ENCODE measurements around the gene FAM163A. TPM values are rescaled to one million over a fixed set of nuclear protein-coding genes. Genes with fewer than 3 reads are reported as not detected.

FAM163A gene
- total RNA-seq, 4 donors from 2014 or later: 0.33 to 3.2 (median 1.3) TPM; not detected in 1

DNA sequence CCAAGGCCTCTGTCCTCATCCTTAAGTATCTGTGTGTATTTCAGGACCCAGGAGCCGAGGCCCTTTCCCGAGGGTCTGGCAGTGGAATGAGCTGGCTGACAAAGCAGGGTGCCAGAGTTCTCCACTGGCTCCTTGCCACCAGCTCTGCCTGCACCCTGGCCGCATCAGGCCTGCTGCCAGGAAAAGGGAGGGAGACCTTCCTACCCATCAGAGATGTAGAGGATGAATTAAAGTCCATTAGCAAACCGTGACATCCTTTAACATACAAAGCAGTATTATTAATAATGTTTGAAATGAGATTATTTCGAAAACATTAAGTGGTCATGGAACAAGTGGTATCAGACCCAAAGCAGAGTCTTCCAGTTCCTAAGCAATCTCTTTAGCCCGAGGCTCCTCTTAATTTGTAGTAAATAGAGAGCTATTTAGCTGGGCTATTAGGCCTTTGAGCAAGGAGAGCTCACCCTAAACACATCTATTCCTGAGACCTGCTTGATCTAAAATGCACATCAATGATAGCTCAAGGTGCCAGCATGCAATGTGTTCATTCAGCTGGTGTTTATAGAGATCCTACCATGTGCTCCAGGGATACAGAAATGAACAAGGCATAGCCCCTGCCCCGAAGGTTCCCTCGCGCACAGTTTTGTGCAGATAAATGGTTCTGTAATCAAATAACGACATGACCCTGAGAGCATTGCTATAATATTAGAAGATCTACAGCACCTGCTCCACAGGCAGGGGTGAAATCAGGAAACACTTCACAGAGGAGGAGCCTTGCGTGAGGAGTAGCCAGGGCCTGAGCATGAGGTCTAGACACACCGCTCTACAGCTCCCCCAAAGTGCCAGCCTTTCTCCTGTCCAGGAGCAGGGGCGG is 44.0 kb downstream of the FAM163A start:
- TF ChIP-seq POLR2A (IDR thresholded peaks at IDR 0.05): no peak
- TF ChIP-seq, protein P1, sequence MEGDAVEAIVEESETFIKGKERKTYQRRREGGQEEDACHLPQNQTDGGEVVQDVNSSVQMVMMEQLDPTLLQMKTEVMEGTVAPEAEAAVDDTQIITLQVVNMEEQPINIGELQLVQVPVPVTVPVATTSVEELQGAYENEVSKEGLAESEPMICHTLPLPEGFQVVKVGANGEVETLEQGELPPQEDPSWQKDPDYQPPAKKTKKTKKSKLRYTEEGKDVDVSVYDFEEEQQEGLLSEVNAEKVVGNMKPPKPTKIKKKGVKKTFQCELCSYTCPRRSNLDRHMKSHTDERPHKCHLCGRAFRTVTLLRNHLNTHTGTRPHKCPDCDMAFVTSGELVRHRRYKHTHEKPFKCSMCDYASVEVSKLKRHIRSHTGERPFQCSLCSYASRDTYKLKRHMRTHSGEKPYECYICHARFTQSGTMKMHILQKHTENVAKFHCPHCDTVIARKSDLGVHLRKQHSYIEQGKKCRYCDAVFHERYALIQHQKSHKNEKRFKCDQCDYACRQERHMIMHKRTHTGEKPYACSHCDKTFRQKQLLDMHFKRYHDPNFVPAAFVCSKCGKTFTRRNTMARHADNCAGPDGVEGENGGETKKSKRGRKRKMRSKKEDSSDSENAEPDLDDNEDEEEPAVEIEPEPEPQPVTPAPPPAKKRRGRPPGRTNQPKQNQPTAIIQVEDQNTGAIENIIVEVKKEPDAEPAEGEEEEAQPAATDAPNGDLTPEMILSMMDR (IDR thresholded peaks at IDR 0.05): no peak
- H3K27ac ChIP-seq: no peak overlapping the region
- no peaks in the 10 kb centered on the region for H3K4me1 ChIP-seq
- H3K27me3 ChIP-seq: no peaks in the 10 kb centered on the region
- intact Hi-C loops (cut with DNase I): no loop called here
- WGBS, 2 donors: 73 to 75% methylated on average over 12 to 13 of the region's 13 CpGs
- H3K4me3 ChIP-seq (replicated peaks in 1 of 3): no peak overlapping the region
- H3K9me3 ChIP-seq: no peaks in the 10 kb centered on the region
- no peaks in the 10 kb centered on the region for H3K36me3 ChIP-seq
- peak; percentile 80 to 84 for DNase-seq

DNA sequence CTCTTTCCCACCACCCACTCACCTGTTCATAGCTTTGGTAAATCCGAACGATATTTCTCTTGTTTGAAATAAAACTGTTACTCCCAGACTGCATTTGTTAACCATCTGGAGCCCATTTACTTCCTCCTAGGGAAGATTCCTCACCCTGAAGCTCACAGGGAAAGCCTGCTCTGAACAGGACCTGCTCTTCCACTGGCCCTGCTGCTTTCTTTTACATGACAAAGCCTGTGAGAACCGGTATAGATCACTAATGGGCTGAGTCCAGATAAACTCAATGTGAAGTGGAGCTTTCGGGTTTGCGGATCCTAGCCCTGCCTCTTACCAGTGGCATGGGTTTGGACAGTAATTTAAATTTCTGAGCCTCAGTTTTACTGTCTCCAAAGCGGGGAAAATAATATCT is 45.2 kb downstream of the FAM163A start:
- Histone ChIP-seq H3K9me3 (no peaks in the 10 kb centered on the region), H3K27ac (no peak overlapping the region), H3K4me3 (replicated peaks in 1 of 3) (no peak overlapping the region), H3K27me3 (no peaks in the 10 kb centered on the region), H3K4me1 (no peaks in the 10 kb centered on the region), H3K36me3 (no peaks in the 10 kb centered on the region)
- DNase-seq: no peak
- 50 to 60% methylated on average over 6 of the region's 6 CpGs for WGBS, 2 donors
- intact Hi-C loops (cut with DNase I): no loop called here
- TF ChIP-seq, protein P1 (IDR thresholded peaks at IDR 0.05): no peak
- no peak for TF ChIP-seq POLR2A (IDR thresholded peaks at IDR 0.05)

DNA sequence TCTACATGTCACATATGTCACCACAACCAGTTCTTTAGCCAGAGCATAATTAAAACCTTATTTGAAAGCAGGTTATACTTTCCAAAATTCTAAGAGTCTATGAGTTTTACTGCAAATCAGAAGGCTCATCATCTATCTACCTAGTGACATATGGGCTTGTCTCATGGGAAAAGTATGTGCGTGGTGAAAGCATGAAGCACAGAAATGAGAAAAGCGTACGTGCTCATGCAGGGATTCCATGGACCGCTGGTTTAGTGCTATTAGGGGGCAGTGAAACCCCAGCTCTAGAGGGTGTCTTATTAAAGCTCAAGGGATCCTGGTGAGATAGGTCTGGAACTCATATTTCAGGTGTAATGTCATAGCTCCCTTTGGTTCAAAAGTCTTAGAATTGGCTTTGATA is 50.2 kb downstream of the FAM163A start:
- TF ChIP-seq POLR2A (IDR thresholded peaks at IDR 0.05): no peak
- TF ChIP-seq, protein P1 (IDR thresholded peaks at IDR 0.05): no peak
- WGBS, 2 donors: 81 to 93% methylated on average over 4 of the region's 4 CpGs

DNA sequence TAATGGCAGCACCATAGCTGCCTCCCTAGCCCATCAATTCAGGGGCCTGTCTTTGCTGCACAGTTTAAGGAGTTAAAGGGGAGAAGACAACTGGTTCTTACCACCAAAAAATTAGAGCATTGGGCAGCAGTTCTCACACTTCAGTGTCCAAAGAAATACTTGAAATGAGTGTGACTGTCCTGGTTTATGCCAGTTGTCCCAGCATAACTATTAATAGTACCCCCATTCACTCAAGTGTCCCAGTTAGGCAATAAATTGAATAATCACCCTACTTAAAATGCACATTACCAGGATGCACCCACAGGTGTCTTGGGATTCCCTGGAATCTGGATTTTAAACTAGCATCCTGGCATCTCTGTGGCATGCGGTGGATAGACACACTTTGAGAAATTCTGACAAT is 51.1 kb downstream of the FAM163A start:
- TF ChIP-seq POLR2A (IDR thresholded peaks at IDR 0.05): no peak
- TF ChIP-seq, protein P1 (IDR thresholded peaks at IDR 0.05): no peak
- H3K36me3 ChIP-seq: no peaks in the 10 kb centered on the region
- H3K4me3 ChIP-seq (replicated peaks in 1 of 3): no peak overlapping the region
- H3K27ac ChIP-seq: no peak overlapping the region
- no peaks in the 10 kb centered on the region for H3K9me3 ChIP-seq
- intact Hi-C loops (cut with DNase I): no loop called here
- no peaks in the 10 kb centered on the region for H3K4me1 ChIP-seq
- WGBS, 2 donors: 93 to 100% methylated on average over 1 of the region's 1 CpG
- H3K27me3 ChIP-seq: no peaks in the 10 kb centered on the region
- no peak for DNase-seq

More for the DNA sequence above, 50.2 kb downstream of the FAM163A start:
- Histone ChIP-seq H3K4me1 (no peaks in the 10 kb centered on the region), H3K27ac (no peak overlapping the region), H3K36me3 (no peaks in the 10 kb centered on the region), H3K27me3 (no peaks in the 10 kb centered on the region), H3K4me3 (replicated peaks in 1 of 3) (no peak overlapping the region), H3K9me3 (no peaks in the 10 kb centered on the region)
- no peak for DNase-seq
- intact Hi-C loops (cut with DNase I): no loop called here

DNA sequence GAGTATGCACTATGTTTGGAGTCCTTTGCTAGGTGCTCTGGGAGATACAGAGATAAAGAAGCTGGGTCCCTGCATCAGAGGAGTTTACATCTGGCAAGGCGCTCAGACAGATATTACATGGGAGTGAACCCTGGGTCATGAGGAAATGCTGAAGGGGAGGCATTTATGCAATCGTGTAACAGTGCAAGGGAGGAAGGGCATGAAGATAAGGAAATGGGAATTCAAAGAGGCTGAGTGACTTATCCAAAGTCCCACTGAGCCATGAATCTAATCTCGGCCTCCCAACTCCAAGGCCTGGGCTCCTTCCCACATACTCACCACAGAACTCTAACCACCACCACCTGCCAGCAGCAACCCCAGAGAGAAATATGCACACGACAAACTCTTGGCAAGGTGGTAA is 51.6 kb downstream of the FAM163A start:
- Histone ChIP-seq H3K36me3 (no peaks in the 10 kb centered on the region), H3K4me3 (replicated peaks in 1 of 3) (no peak overlapping the region), H3K4me1 (no peaks in the 10 kb centered on the region), H3K27me3 (no peaks in the 10 kb centered on the region), H3K27ac (no peak overlapping the region), H3K9me3 (no peaks in the 10 kb centered on the region)
- no peak for TF ChIP-seq POLR2A (IDR thresholded peaks at IDR 0.05)
- TF ChIP-seq, protein P1 (IDR thresholded peaks at IDR 0.05): no peak
- DNase-seq: no peak
- 56 to 61% methylated on average over 4 of the region's 4 CpGs for WGBS, 2 donors
- intact Hi-C loops (cut with DNase I): no loop called here
